NCI-H2196 treated with DMSO at 0.1 percent for 48 hours (cell line): ENCODE data around the gene PLK3.
"Not testable (repeated sequence)": the region's sequence is repeated elsewhere in the genome, so short reads cannot be mapped to it uniquely, and the experiment has no call there.

Source experiments
- DNase-seq: peaks from one replicate; lab custom pipeline; 2025; ENCODE audit not compliant: unreplicated experiment; lab: John Stamatoyannopoulos, UW

The PLK3 gene

GRCh38 chr1:44808063-44808937, 8.1 kb downstream of the PLK3 start, which contains the start of gene BTBD19:
TSS of gene BTBD19 (plus strand) at chr1:44808523. CDS start at chr1:44808821, 298 bp downstream.
- DNase-seq: no peak

- no peak for DNase-seq
These were observed 9.1 kb downstream of the PLK3 start for GRCh38 chr1:44808938-44809917.

- DNase-seq: peak; percentile 71
These were observed 10.1 kb downstream of the PLK3 start for GRCh38 chr1:44810101-44810761.

- DNase-seq: not testable (repeated sequence)
These were observed 10.6 kb downstream of the PLK3 start for GRCh38 chr1:44810762-44811105.

GRCh38 chr1:44811234-44811633, 11.1 kb downstream of the PLK3 start:
- no peak for DNase-seq

- DNase-seq: no peak
These were observed 12.8 kb downstream of the PLK3 start for GRCh38 chr1:44812822-44813543.

- DNase-seq: not testable (repeated sequence)
These were observed 15.7 kb downstream of the PLK3 start for GRCh38 chr1:44815926-44816325.

- no peak for DNase-seq
These were observed 17.1 kb downstream of the PLK3 start for GRCh38 chr1:44817307-44817706.

- no peak for DNase-seq
These were observed 17.8 kb downstream of the PLK3 start for GRCh38 chr1:44817771-44818495.

GRCh38 chr1:44819196-44819607, 19.0 kb downstream of the PLK3 start:
- DNase-seq: no peak

GRCh38 chr1:44819608-44820327, 19.6 kb downstream of the PLK3 start:
- no peak for DNase-seq

GRCh38 chr1:44820328-44821239, 20.4 kb downstream of the PLK3 start:
- no peak for DNase-seq

- no peak for DNase-seq
These were observed 21.1 kb downstream of the PLK3 start for GRCh38 chr1:44821240-44821715.

- no peak for DNase-seq
These were observed 22.0 kb downstream of the PLK3 start for GRCh38 chr1:44822131-44822701.

GRCh38 chr1:44822981-44823451, 22.8 kb downstream of the PLK3 start:
- no peak for DNase-seq

- not testable (repeated sequence) for DNase-seq
These were observed 24.2 kb downstream of the PLK3 start for GRCh38 chr1:44824392-44824791.

GRCh38 chr1:44826375-44827196, 26.4 kb downstream of the PLK3 start:
- DNase-seq: no peak
